H1 (cell line): Measurements from ENCODE around the gene RGL1. TPM values are rescaled to one million over a fixed set of nuclear protein-coding genes. Genes with fewer than 3 reads are reported as not detected.

Experiments used
- CTCF ChIA-PET: fragments of 300-600 bp; sonication (Branson Sonifier 250); formaldehyde crosslinking; loops from one replicate; lab custom pipeline; 2021; ENCODE audit not compliant: partially characterized antibody; lab: Charles Lee
- POLR2A ChIA-PET: fragments of 300-600 bp; sonication (Branson Sonifier 250); formaldehyde crosslinking; loops from one replicate; lab custom pipeline; 2021; ENCODE audit warnings: inconsistent platforms; ENCODE audit not compliant: partially characterized antibody; lab: Charles Lee
- DNase-seq, 2 experiments: peaks; one replicate each; pipeline versions ENCODE4 v3.0.0 to v3.0.0-alpha.2; 2010 to 2022; ENCODE audit warnings: low spot score in 2 of 2, low read depth in 1 of 2, mixed read lengths in 1 of 2
- FAIRE-seq: peaks from 2 replicates; lab custom pipeline; 2011; peaks lifted over from hg19 to GRCh38; lab: Jason Lieb, UNC
- H2AFZ ChIP-seq: 2 replicates; pipeline ENCODE4 v1.8.1; 2012; ENCODE audit warnings: low read length, inconsistent platforms
- H2AK5ac ChIP-seq: 2 replicates; pipeline ENCODE4 v1.6.1; 2013; ENCODE audit warnings: low read depth, low read length
- H2BK120ac ChIP-seq: replicated peaks from 2 replicates; pipeline ENCODE3; 2013; ENCODE audit warnings: low read depth, low read length, inconsistent platforms
- H2BK12ac ChIP-seq: 2 replicates; pipeline ENCODE4 v1.6.1; 2013; ENCODE audit warnings: low read depth, low read length
- H2BK15ac ChIP-seq: 2 replicates; pipeline ENCODE4 v1.6.1; 2013; ENCODE audit warnings: low read length
- H2BK20ac ChIP-seq: 2 replicates; pipeline ENCODE4 v1.6.1; 2013; ENCODE audit warnings: low read length
- H2BK5ac ChIP-seq: 2 replicates; pipeline ENCODE4 v1.6.1; 2013; ENCODE audit warnings: low read depth, low read length
- H3K14ac ChIP-seq: 2 replicates; pipeline ENCODE4 v1.6.1; 2013; ENCODE audit warnings: inconsistent platforms; ENCODE audit not compliant: insufficient read length
- H3K18ac ChIP-seq: 2 replicates; pipeline ENCODE4 v1.6.1; 2013; ENCODE audit warnings: low read length; ENCODE audit errors: extremely low read depth
- H3K23ac ChIP-seq: 2 replicates; pipeline ENCODE4 v1.6.1; 2013; ENCODE audit warnings: inconsistent platforms; ENCODE audit not compliant: insufficient read length
- H3K23me2 ChIP-seq: 2 replicates; pipeline ENCODE4 v1.6.1; 2013; ENCODE audit warnings: low read depth, low read length
- H3K27ac ChIP-seq: 2 replicates; pipeline ENCODE4 v1.6.1; 2011; ENCODE audit warnings: low read depth, low read length, inconsistent platforms
- H3K27me3 ChIP-seq, 4 experiments: replicated peaks in 1 of 4; 1 replicate in 1 of 4; 2 replicates in 3 of 4; pipeline versions ENCODE4 v1.6.1 to v1.8.1; 2011 to 2013; ENCODE audit warnings: low read length in 3 of 4, mild to moderate bottlenecking in 3 of 4, inconsistent platforms in 2 of 4, mixed read lengths in 2 of 4, moderate library complexity in 1 of 4; ENCODE audit not compliant: control insufficient read depth in 3 of 4, insufficient read depth in 3 of 4; ENCODE audit errors: extremely low read depth in 1 of 4
- H3K36me3 ChIP-seq, 4 experiments: 2 replicates each; pipeline versions ENCODE4 v1.6.1 to v1.8.1; 2011 to 2013; ENCODE audit warnings: mild to moderate bottlenecking in 4 of 4, low read length in 3 of 4, moderate library complexity in 2 of 4, control low read depth in 1 of 4, inconsistent platforms in 1 of 4; ENCODE audit not compliant: insufficient read depth in 4 of 4, control insufficient read depth in 2 of 4
- H3K4ac ChIP-seq: replicated peaks from 2 replicates; pipeline ENCODE3; 2013; ENCODE audit warnings: low read length, low read depth, mixed read lengths, inconsistent platforms; ENCODE audit not compliant: insufficient read length
- H3K4me1 ChIP-seq, 4 experiments: replicated peaks in 1 of 4; 1 replicate in 1 of 4; 2 replicates in 3 of 4; pipeline versions ENCODE4 v1.6.1 to v1.8.1; 2011 to 2013; ENCODE audit warnings: low read length in 3 of 4, inconsistent platforms in 2 of 4, mixed read lengths in 1 of 4; ENCODE audit not compliant: insufficient read depth in 4 of 4, control insufficient read depth in 3 of 4
- H3K4me2 ChIP-seq, 2 experiments: 2 replicates each; pipeline versions ENCODE4 v1.6.1 to v1.8.1; 2011 to 2013; ENCODE audit warnings: low read depth in 2 of 2, low read length in 2 of 2, control low read depth in 1 of 2, inconsistent platforms in 1 of 2, mild to moderate bottlenecking in 1 of 2; ENCODE audit not compliant: insufficient read depth in 1 of 2
- H3K4me3 ChIP-seq, 4 experiments: fragments of 200-600, 300-600 bp in 1 of 4; sonication (generic), shearing (Covaris generic), sonication (Bioruptor Twin) in 1 of 4; 2 replicates each; pipeline versions ENCODE4 v1.5.1 to v1.8.1; 2011 to 2016; ENCODE audit warnings: low read length in 4 of 4, low read depth in 3 of 4, control low read depth in 2 of 4, inconsistent platforms in 2 of 4, mild to moderate bottlenecking in 2 of 4, mixed read lengths in 1 of 4, moderate library complexity in 1 of 4; ENCODE audit not compliant: insufficient read depth in 2 of 4; ENCODE audit errors: extremely low read depth in 1 of 4
- H3K56ac ChIP-seq: replicated peaks from 2 replicates; pipeline ENCODE3; 2013; ENCODE audit warnings: low read depth, mild to moderate bottlenecking, mixed read lengths, low read length, inconsistent platforms; ENCODE audit not compliant: insufficient read length
- H3K79me1 ChIP-seq: 2 replicates; pipeline ENCODE4 v1.6.1; 2013; ENCODE audit warnings: low read depth, low read length, control low read depth
- H3K79me2 ChIP-seq, 2 experiments: 2 replicates each; pipeline versions ENCODE4 v1.6.1 to v1.8.1; 2012 to 2013; ENCODE audit warnings: low read length in 2 of 2, mild to moderate bottlenecking in 2 of 2, inconsistent platforms in 1 of 2; ENCODE audit not compliant: insufficient read depth in 2 of 2, control insufficient read depth in 1 of 2
- H3K9ac ChIP-seq, 4 experiments: replicated peaks in 1 of 4; 1 replicate in 1 of 4; 2 replicates in 3 of 4; pipeline versions ENCODE4 v1.6.1 to v1.8.1; 2011 to 2013; ENCODE audit warnings: low read depth in 3 of 4, low read length in 3 of 4, control low read depth in 2 of 4, mild to moderate bottlenecking in 2 of 4, moderate library complexity in 2 of 4, inconsistent platforms in 1 of 4; ENCODE audit errors: extremely low read depth in 1 of 4
- H3K9me3 ChIP-seq, 2 experiments: 2 replicates each; pipeline versions ENCODE4 v1.6.1 to v1.8.1; 2012 to 2013; ENCODE audit warnings: mild to moderate bottlenecking in 2 of 2, moderate library complexity in 2 of 2, control low read depth in 1 of 2, inconsistent platforms in 1 of 2, low read depth in 1 of 2, low read length in 1 of 2, mixed read lengths in 1 of 2; ENCODE audit not compliant: insufficient read depth in 2 of 2
- H4K20me1 ChIP-seq, 2 experiments: replicated peaks in 1 of 2; 2 replicates each; pipeline versions ENCODE3 to v1.8.1; 2011 to 2013; ENCODE audit warnings: inconsistent platforms in 2 of 2, low read length in 2 of 2, mild to moderate bottlenecking in 1 of 2; ENCODE audit not compliant: insufficient read depth in 2 of 2, control insufficient read depth in 1 of 2
- H4K5ac ChIP-seq: 2 replicates; pipeline ENCODE4 v1.6.1; 2013; ENCODE audit warnings: low read length, low read depth, mixed read lengths, inconsistent platforms; ENCODE audit not compliant: insufficient read length
- H4K8ac ChIP-seq: 2 replicates; pipeline ENCODE4 v1.8.0; 2013; ENCODE audit warnings: mild to moderate bottlenecking, moderate library complexity, low read length, inconsistent platforms; ENCODE audit not compliant: insufficient read depth; ENCODE audit errors: extremely low read depth
- H4K91ac ChIP-seq: replicated peaks from 2 replicates; pipeline ENCODE3; 2013; ENCODE audit warnings: low read length, mixed read lengths, inconsistent platforms; ENCODE audit not compliant: insufficient read length
- JUND ChIP-seq: IDR thresholded peaks from 2 replicates; pipeline ENCODE4 v1.6.1; 2011; ENCODE audit warnings: mild to moderate bottlenecking, improper control_type of control experiment, low read length
- POU5F1 ChIP-seq: IDR thresholded peaks from 2 replicates; pipeline ENCODE4 v1.6.1; 2011; ENCODE audit warnings: low read depth, mild to moderate bottlenecking, low read length, moderate library complexity
- YY1 ChIP-seq: IDR thresholded peaks from 2 replicates; pipeline ENCODE4 v1.6.1; 2011; ENCODE audit warnings: low read depth, mild to moderate bottlenecking, low read length
- WGBS, 2 experiments: shearing (Covaris generic) in 1 of 2; methylation state at CpG; one replicate each; pipeline versions ENCODE4 v1.1.6 to v1.1.7; 2013 to 2015; ENCODE audit warnings: low lambda C conversion rate in 2 of 2, mixed read lengths in 2 of 2, inconsistent platforms in 1 of 2, low coverage in 1 of 2, missing lambda C conversion rate in 1 of 2; ENCODE audit not compliant: insufficient replicate concordance in 2 of 2, insufficient coverage in 1 of 2, insufficient read length in 1 of 2; ENCODE audit errors: extremely low coverage in 1 of 2, missing lambda C conversion rate in 1 of 2; 5-methylcytosine and 5-hydroxymethylcytosine counted together
- polyA plus RNA-seq, 7 experiments: library from polyadenylated mRNA; depleted of rRNA in 3 of 7; stranded (reverse) in 5 of 7; unstranded in 2 of 7; fragments of >200 nt in 5 of 7; fragments of 200-250 nt in 2 of 7; gene quantifications; 1 replicate in 5 of 7; 2 replicates in 1 of 7; 4 replicates in 1 of 7; pipeline versions ENCODE4 v1.2.1 to v1.2.3, GENCODE V29; 2011 to 2013; ENCODE audit warnings: missing spikeins in 2 of 7, mixed read lengths in 2 of 7
- total RNA-seq: library from RNA; stranded (reverse); fragmentation: NEBNext Ultra II Directional; extraction: Animal tissue kit (Norgen Biotek cat#: 25700); gene quantifications from 2 replicates; pipeline ENCODE4 v1.2.1, GENCODE V29; 2021
- TF ChIP-seq, protein P1 (sequence below): IDR thresholded peaks from 2 replicates; pipeline ENCODE4 v1.6.1; 2012; ENCODE audit warnings: inconsistent platforms

RGL1 gene
- total and polyA plus RNA-seq, 2 of the 8 experiments (the other 6 are each of a cell fraction or from before 2014, with no cell fraction given), result 0.98 to 2.4 TPM

DNA sequence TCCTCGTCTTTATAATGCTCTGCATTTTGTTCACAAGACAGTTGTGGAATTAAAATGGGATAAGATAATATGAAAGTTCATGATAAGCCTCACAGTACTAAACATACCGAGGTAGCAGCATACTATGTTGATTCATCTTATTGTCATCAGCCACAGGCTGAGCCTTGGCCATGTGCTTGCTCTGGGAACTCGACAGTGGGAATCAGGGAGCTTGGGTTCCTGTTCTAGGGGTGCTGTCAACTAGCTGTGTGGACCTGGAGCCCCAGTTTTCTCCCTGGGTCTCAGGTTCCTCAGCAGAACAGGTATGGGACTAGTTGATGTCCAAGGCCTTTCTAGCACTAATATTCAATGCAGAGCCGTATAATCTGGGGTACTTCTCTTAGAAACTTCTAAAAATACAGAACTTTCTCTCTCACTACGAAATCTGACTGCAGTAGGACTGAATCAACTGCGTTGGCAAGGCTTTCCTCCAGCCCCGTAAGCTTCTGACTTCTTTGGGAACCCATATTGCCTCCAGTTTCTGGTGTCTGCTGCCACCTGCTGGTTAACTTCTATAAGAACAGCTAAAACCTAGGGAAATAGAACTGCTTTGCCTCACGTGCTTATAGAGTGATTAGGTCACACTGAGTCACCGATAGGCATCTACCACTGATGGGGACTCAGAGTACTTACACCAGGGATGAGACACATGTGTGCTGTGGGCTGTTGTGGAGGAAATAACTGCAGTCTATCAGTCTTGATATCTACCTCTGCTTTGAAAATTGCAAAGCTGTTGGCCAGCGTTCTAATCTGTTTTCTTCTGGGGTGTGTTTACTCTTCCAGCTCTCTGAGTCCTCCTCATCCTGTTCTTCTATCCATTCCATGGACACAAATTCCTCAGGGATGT is 110.9 kb downstream of the RGL1 start:
- no peak overlapping the region for H4K91ac ChIP-seq
- 0 out of 2 replicates have a peak overlapping the region, but pooled peaks have one; percentile 6 for H2AFZ ChIP-seq
- H3K36me3 ChIP-seq, result no peaks in the 10 kb centered on the region; a peak in 1 of 8 replicates
- no peak overlapping the region for H3K27ac ChIP-seq
- H3K9me3 ChIP-seq, result no peaks in the 10 kb centered on the region
- no peak overlapping the region for H4K5ac ChIP-seq
- no peak overlapping the region for H3K14ac ChIP-seq
- no peak overlapping the region for H3K56ac ChIP-seq
- no peak overlapping the region for H3K4ac ChIP-seq
- FAIRE-seq (peak; percentile 71), DNase-seq (peak; percentile 61 to 68)
- H4K8ac ChIP-seq, result no peak overlapping the region
- no peak overlapping the region for H3K18ac ChIP-seq
- no peak overlapping the region for H2BK15ac ChIP-seq
- no peak overlapping the region for H2BK120ac ChIP-seq
- 52% methylated on average over 10 of the region's 10 CpGs; no CpG with 5 or more reads in 1 of the 2 experiments for WGBS, 2 experiments
- H2BK20ac ChIP-seq, result no peak overlapping the region
- H2AK5ac ChIP-seq, result no peak overlapping the region
- no peaks in the 10 kb centered on the region for H4K20me1 ChIP-seq
- H2BK5ac ChIP-seq, result no peak overlapping the region
- H3K79me2 ChIP-seq, result no peaks in the 10 kb centered on the region
- ChIA-PET CTCF (interaction anchor here (0.6 to 5.6 kb wide), 67 partner anchors 9 to 347 kb away, joined by 3 to 87 read pairs (median 4); partner anchors contain the start of gene APOBEC4), POLR2A (interaction anchor here (0.6 kb wide), 1 partner anchor 42 kb away, joined by 3 read pairs; no protein-coding TSS in a partner anchor)
- H3K27me3 ChIP-seq, result no peaks in the 10 kb centered on the region
- no peaks in the 10 kb centered on the region for H3K23me2 ChIP-seq
- H3K23ac ChIP-seq, result no peak overlapping the region
- H3K4me1 ChIP-seq, result no peaks in the 10 kb centered on the region
- no peaks in the 10 kb centered on the region for H3K79me1 ChIP-seq
- no peak overlapping the region for H3K4me2 ChIP-seq
- H3K4me3 ChIP-seq, result no peak overlapping the region
- H2BK12ac ChIP-seq, result no peak overlapping the region
- no peak overlapping the region for H3K9ac ChIP-seq
- TF ChIP-seq YY1 (peak; percentile 67), JUND (peak; percentile 78), POU5F1 (no peak)
- TF ChIP-seq, protein P1, sequence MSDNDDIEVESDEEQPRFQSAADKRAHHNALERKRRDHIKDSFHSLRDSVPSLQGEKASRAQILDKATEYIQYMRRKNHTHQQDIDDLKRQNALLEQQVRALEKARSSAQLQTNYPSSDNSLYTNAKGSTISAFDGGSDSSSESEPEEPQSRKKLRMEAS, result 0 out of 2 replicates have a peak, but pooled peaks have one; percentile 17
